CD4-positive, alpha-beta memory T cell (primary cell): ENCODE data around the gene RNF41. TPM values are rescaled to one million over a fixed set of nuclear protein-coding genes. Genes with fewer than 3 reads are reported as not detected.

Experiments
- CTCF ChIA-PET: fragments of 350-600 bp; sonication (Branson Sonifier 250); formaldehyde crosslinking; loops from one replicate; lab custom pipeline; 2021; ENCODE audit warnings: inconsistent platforms; ENCODE audit not compliant: partially characterized antibody; lab: Charles Lee
- POLR2A ChIA-PET: fragments of 350-600 bp; sonication (Branson Sonifier 250); formaldehyde crosslinking; loops from one replicate; lab custom pipeline; 2021; ENCODE audit not compliant: partially characterized antibody; lab: Charles Lee
- DNase-seq, 5 donors: peaks; one replicate each; pipeline versions ENCODE4 v3.0.0 to v3.0.0-alpha.2; 2020 to 2022; ENCODE audit warnings: mixed read lengths in 1 of 5
- H3K27ac ChIP-seq: one replicate; pipeline ENCODE4 v1.7.0; 2013; ENCODE audit warnings: low read depth, low read length
- H3K27me3 ChIP-seq: 2 replicates; pipeline ENCODE4 v1.7.0; 2013; ENCODE audit warnings: mild to moderate bottlenecking, low read length, moderate library complexity; ENCODE audit not compliant: insufficient read depth
- H3K36me3 ChIP-seq: 2 replicates; pipeline ENCODE4 v1.7.0; 2013; ENCODE audit warnings: mild to moderate bottlenecking, low read length, moderate library complexity; ENCODE audit not compliant: insufficient read depth
- H3K4me1 ChIP-seq: 2 replicates; pipeline ENCODE4 v1.7.0; 2013; ENCODE audit warnings: mild to moderate bottlenecking, low read length, moderate library complexity; ENCODE audit not compliant: insufficient read depth
- H3K4me3 ChIP-seq, 2 donors: one replicate each; pipeline ENCODE4 v1.7.0; 2013; ENCODE audit warnings: low read length in 2 of 2, mild to moderate bottlenecking in 1 of 2
- H3K9me3 ChIP-seq, 2 donors: one replicate each; pipeline ENCODE4 v1.7.0; 2013; ENCODE audit warnings: low read length in 2 of 2, control low read depth in 1 of 2; ENCODE audit not compliant: control insufficient read depth in 1 of 2
- H3K27ac Mint-ChIP-seq, 7 donors: one replicate each; pipeline ENCODE4 v1.8.0; 2020 to 2021; ENCODE audit warnings: mixed read lengths in 7 of 7, mild to moderate bottlenecking in 6 of 7, inconsistent platforms in 3 of 7, moderate library complexity in 3 of 7
- H3K27me3 Mint-ChIP-seq, 2 donors: one replicate each; pipeline ENCODE4 v1.8.0; 2020 to 2021; ENCODE audit warnings: mixed read lengths in 2 of 2
- H3K36me3 Mint-ChIP-seq, 2 donors: one replicate each; pipeline ENCODE4 v1.8.0; 2020 to 2021; ENCODE audit warnings: mixed read lengths in 2 of 2, inconsistent platforms in 1 of 2, mild to moderate bottlenecking in 1 of 2
- H3K4me1 Mint-ChIP-seq, 4 donors: one replicate each; pipeline ENCODE4 v1.8.0; 2020 to 2021; ENCODE audit warnings: mixed read lengths in 4 of 4, mild to moderate bottlenecking in 1 of 4
- H3K4me3 Mint-ChIP-seq, 8 donors: one replicate each; pipeline ENCODE4 v1.8.0; 2020 to 2021; ENCODE audit warnings: mixed read lengths in 8 of 8, mild to moderate bottlenecking in 7 of 8, moderate library complexity in 6 of 8, inconsistent platforms in 3 of 8
- H3K9me3 Mint-ChIP-seq, 8 donors: one replicate each; pipeline ENCODE4 v1.8.0; 2020 to 2021; ENCODE audit warnings: mixed read lengths in 8 of 8, mild to moderate bottlenecking in 5 of 8, inconsistent platforms in 3 of 8, moderate library complexity in 1 of 8
- intact Hi-C: fragments of 100-400 bp; cut with micrococcal nuclease; formaldehyde crosslinking; loops from one replicate; pipeline ENCODE4 v1.15.1; 2023
- polyA plus RNA-seq, 2 donors: library from polyadenylated mRNA; unstranded; fragments of 300-500 nt; fragmentation: Illumina TruSeq; gene quantifications; one replicate each; pipeline ENCODE4 v1.2.3, GENCODE V29; 2021
- total RNA-seq, 2 experiments: library from RNA; stranded (reverse); gene quantifications; one replicate each; pipeline ENCODE4 v1.2.3, GENCODE V29; 2021

The RNF41 gene
- total and polyA plus RNA-seq, 4 experiments from 2014 or later, result 33.2 to 46.7 (median 41.5) TPM

GRCh38 chr12:56248711-56249110 is 27.0 kb upstream of the RNF41 start:
- Mint-ChIP-seq H3K36me3 (peaks cover 43 to 61% of the 10 kb centered on the region in 2 donors), H3K27ac (no peak overlapping the region), H3K4me3 (no peak overlapping the region), H3K9me3 (no peaks in the 10 kb centered on the region), H3K27me3 (no peaks in the 10 kb centered on the region), H3K4me1 (no peaks in the 10 kb centered on the region)
- Histone ChIP-seq H3K27me3 (no peaks in the 10 kb centered on the region), H3K36me3 (peaks cover 68% of the 10 kb centered on the region), H3K4me3 (no peak overlapping the region), H3K27ac (no peak overlapping the region), H3K4me1 (no peaks in the 10 kb centered on the region), H3K9me3 (no peaks in the 10 kb centered on the region)
- no peak for DNase-seq
- ChIA-PET POLR2A (interaction anchor here (1.4 to 1.9 kb wide), 2 partner anchors 9 to 27 kb away, joined by 5 to 6 read pairs; partner anchors contain the start of genes ANKRD52 and RNF41), CTCF (no interaction called here)
- intact Hi-C loops, result no loop called here

GRCh38 chr12:56247923-56248322 is 26.2 kb upstream of the RNF41 start:
- no peaks in the 10 kb centered on the region for H3K27me3 ChIP-seq
- H3K9me3 ChIP-seq, result no peaks in the 10 kb centered on the region
- H3K4me1 ChIP-seq, result no peaks in the 10 kb centered on the region
- peaks cover 37 to 60% of the 10 kb centered on the region in 2 donors for H3K36me3 Mint-ChIP-seq
- H3K27ac Mint-ChIP-seq, result no peak overlapping the region
- no peak overlapping the region for H3K27ac ChIP-seq
- H3K27me3 Mint-ChIP-seq, result no peaks in the 10 kb centered on the region
- H3K4me3 ChIP-seq, result no peak overlapping the region
- intact Hi-C loops, result no loop called here
- CTCF ChIA-PET, result interaction anchor here (0.7 kb wide), 1 partner anchor 293 kb away, joined by 3 read pairs; no protein-coding TSS in a partner anchor
- POLR2A ChIA-PET, result interaction anchor here (2.4 to 2.5 kb wide), 2 partner anchors 10 to 26 kb away, joined by 8 to 9 read pairs; partner anchors contain the start of genes ANKRD52 and RNF41
- H3K4me3 Mint-ChIP-seq, result no peak overlapping the region
- peaks cover 68% of the 10 kb centered on the region for H3K36me3 ChIP-seq
- DNase-seq, result no peak
- no peaks in the 10 kb centered on the region for H3K4me1 Mint-ChIP-seq
- no peaks in the 10 kb centered on the region for H3K9me3 Mint-ChIP-seq

- peak overlapping the region in 1 of 7 donors; percentile 64 for H3K27ac Mint-ChIP-seq
- H3K36me3 Mint-ChIP-seq, result peaks cover 24 to 71% of the 10 kb centered on the region in 2 donors
Measured at GRCh38 chr12:56244494-56244893, 22.8 kb upstream of the RNF41 start.

GRCh38 chr12:56243731-56244181 is 22.0 kb upstream of the RNF41 start:
- no peak overlapping the region for H3K4me3 ChIP-seq
- H3K4me3 Mint-ChIP-seq, result no peak overlapping the region
- no peak for DNase-seq
- H3K27me3 Mint-ChIP-seq, result no peaks in the 10 kb centered on the region
- H3K27ac ChIP-seq, result no peak overlapping the region
- peaks cover 0 to 4% (median 0%) of the 10 kb centered on the region in 8 donors for H3K9me3 Mint-ChIP-seq
- no peaks in the 10 kb centered on the region for H3K27me3 ChIP-seq
- H3K36me3 ChIP-seq, result peaks cover 69% of the 10 kb centered on the region
- intact Hi-C loops, result no loop called here
- ChIA-PET POLR2A (no interaction called here), CTCF (no interaction called here)
- H3K27ac Mint-ChIP-seq, result no peak overlapping the region
- peaks cover 19 to 69% of the 10 kb centered on the region in 2 donors for H3K36me3 Mint-ChIP-seq
- H3K9me3 ChIP-seq, result no peaks in the 10 kb centered on the region
- no peaks in the 10 kb centered on the region for H3K4me1 Mint-ChIP-seq
- H3K4me1 ChIP-seq, result no peaks in the 10 kb centered on the region

More at GRCh38 chr12:56244494-56244893, 22.8 kb upstream of the RNF41 start:
- no peaks in the 10 kb centered on the region for H3K4me1 ChIP-seq
- ChIA-PET CTCF (no interaction called here), POLR2A (interaction anchor here (1.3 kb wide), 1 partner anchor 23 kb away, joined by 3 read pairs; the partner anchor contains the start of gene RNF41)
- H3K9me3 Mint-ChIP-seq, result peaks cover 0 to 4% (median 0%) of the 10 kb centered on the region in 8 donors
- no peaks in the 10 kb centered on the region for H3K9me3 ChIP-seq
- intact Hi-C loops, result no loop called here
- no peaks in the 10 kb centered on the region for H3K27me3 ChIP-seq
- H3K4me3 Mint-ChIP-seq, result no peak overlapping the region
- H3K4me3 ChIP-seq, result no peak overlapping the region
- H3K27me3 Mint-ChIP-seq, result no peaks in the 10 kb centered on the region
- H3K4me1 Mint-ChIP-seq, result no peaks in the 10 kb centered on the region
- H3K27ac ChIP-seq, result no peak overlapping the region
- H3K36me3 ChIP-seq, result peaks cover 74% of the 10 kb centered on the region
- no peak for DNase-seq

- Mint-ChIP-seq H3K9me3 (peaks cover 0 to 4% (median 0%) of the 10 kb centered on the region in 8 donors), H3K27me3 (no peaks in the 10 kb centered on the region), H3K27ac (peak overlapping the region in 1 of 7 donors; percentile 8), H3K4me3 (no peak overlapping the region), H3K36me3 (peaks cover 19 to 67% of the 10 kb centered on the region in 2 donors), H3K4me1 (no peaks in the 10 kb centered on the region)
- CTCF ChIA-PET, result no interaction called here
- intact Hi-C loops, result no loop called here
- Histone ChIP-seq H3K9me3 (no peaks in the 10 kb centered on the region), H3K27ac (no peak overlapping the region), H3K27me3 (no peaks in the 10 kb centered on the region), H3K4me3 (no peak overlapping the region), H3K4me1 (no peaks in the 10 kb centered on the region), H3K36me3 (peaks cover 61% of the 10 kb centered on the region)
- no peak for DNase-seq
- POLR2A ChIA-PET, result no interaction called here
Measured at GRCh38 chr12:56242986-56243385, 21.3 kb upstream of the RNF41 start.

GRCh38 chr12:56241424-56242303 is 19.9 kb upstream of the RNF41 start:
- H3K36me3 Mint-ChIP-seq, result peaks cover 13 to 60% of the 10 kb centered on the region in 2 donors

GRCh38 chr12:56237552-56237951 is 15.8 kb upstream of the RNF41 start:
- Mint-ChIP-seq H3K9me3 (peaks cover 0 to 4% (median 0%) of the 10 kb centered on the region in 8 donors), H3K27ac (no peak overlapping the region), H3K4me3 (no peak overlapping the region), H3K4me1 (no peaks in the 10 kb centered on the region), H3K27me3 (no peaks in the 10 kb centered on the region), H3K36me3 (peaks cover 0 to 38% of the 10 kb centered on the region in 2 donors)
- intact Hi-C loops, result no loop called here
- CTCF ChIA-PET, result no interaction called here
- no peaks in the 10 kb centered on the region for H3K9me3 ChIP-seq
- H3K4me1 ChIP-seq, result no peaks in the 10 kb centered on the region
- DNase-seq, result no peak
- H3K27ac ChIP-seq, result no peak overlapping the region
- POLR2A ChIA-PET, result no interaction called here
- H3K27me3 ChIP-seq, result no peaks in the 10 kb centered on the region
- H3K36me3 ChIP-seq, result peaks cover 20% of the 10 kb centered on the region
- H3K4me3 ChIP-seq, result no peak overlapping the region

More at GRCh38 chr12:56241424-56242303, 19.9 kb upstream of the RNF41 start:
- peak overlapping the region in 4 of 7 donors; percentile 17 to 66 (median 26) for H3K27ac Mint-ChIP-seq
- POLR2A ChIA-PET, result no interaction called here
- no peaks in the 10 kb centered on the region for H3K9me3 ChIP-seq
- no peaks in the 10 kb centered on the region for H3K27me3 ChIP-seq
- H3K9me3 Mint-ChIP-seq, result peaks cover 0 to 4% (median 0%) of the 10 kb centered on the region in 8 donors
- H3K27me3 Mint-ChIP-seq, result no peaks in the 10 kb centered on the region
- CTCF ChIA-PET, result no interaction called here
- DNase-seq, result no peak
- no peak overlapping the region for H3K4me3 ChIP-seq
- no peaks in the 10 kb centered on the region for H3K4me1 ChIP-seq
- no peaks in the 10 kb centered on the region for H3K4me1 Mint-ChIP-seq
- no peak overlapping the region for H3K4me3 Mint-ChIP-seq
- intact Hi-C loops, result no loop called here
- H3K27ac ChIP-seq, result no peak overlapping the region
- H3K36me3 ChIP-seq, result peaks cover 50% of the 10 kb centered on the region
